NCI-H1694 (cell line): Measurements from ENCODE around the gene MAZ.
A peak's percentile ranks its signal among the peaks of the same experiment; 100 is the strongest.

ENCODE experiments used
- DNase-seq: peaks from one replicate; lab custom pipeline; 2025; lab: John Stamatoyannopoulos, UW

The MAZ gene

DNA sequence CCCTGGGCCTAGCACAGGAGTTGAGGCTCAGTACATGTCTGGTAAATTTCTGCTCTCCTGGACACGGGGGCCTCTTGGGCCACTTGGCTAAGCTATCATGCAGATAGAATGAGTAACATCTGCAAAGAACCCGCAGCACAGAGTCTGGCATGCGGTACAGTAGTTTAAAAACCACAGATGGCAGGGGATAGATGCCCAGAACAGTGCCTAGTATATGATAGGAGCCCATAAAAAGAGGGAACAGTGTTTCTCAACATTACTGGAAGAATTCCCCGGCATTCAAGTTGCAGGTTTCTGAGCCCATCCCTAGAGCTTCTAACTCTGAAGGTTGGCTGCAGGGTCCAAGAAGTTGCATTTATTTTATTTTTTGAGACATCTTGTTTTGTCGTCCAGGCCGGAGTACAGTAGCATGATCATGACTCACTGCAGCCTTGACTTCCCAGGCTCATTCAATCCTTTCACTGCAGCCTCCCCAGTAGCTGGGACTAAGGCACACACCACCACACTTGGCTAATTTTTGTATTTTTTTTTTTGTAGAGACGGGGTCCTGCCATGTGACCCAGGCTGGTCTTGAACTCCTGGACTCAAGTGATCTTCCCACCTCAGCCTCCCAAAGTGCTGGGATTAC is 50.9 kb downstream of the MAZ start:
- peak; percentile 10 for DNase-seq

DNA sequence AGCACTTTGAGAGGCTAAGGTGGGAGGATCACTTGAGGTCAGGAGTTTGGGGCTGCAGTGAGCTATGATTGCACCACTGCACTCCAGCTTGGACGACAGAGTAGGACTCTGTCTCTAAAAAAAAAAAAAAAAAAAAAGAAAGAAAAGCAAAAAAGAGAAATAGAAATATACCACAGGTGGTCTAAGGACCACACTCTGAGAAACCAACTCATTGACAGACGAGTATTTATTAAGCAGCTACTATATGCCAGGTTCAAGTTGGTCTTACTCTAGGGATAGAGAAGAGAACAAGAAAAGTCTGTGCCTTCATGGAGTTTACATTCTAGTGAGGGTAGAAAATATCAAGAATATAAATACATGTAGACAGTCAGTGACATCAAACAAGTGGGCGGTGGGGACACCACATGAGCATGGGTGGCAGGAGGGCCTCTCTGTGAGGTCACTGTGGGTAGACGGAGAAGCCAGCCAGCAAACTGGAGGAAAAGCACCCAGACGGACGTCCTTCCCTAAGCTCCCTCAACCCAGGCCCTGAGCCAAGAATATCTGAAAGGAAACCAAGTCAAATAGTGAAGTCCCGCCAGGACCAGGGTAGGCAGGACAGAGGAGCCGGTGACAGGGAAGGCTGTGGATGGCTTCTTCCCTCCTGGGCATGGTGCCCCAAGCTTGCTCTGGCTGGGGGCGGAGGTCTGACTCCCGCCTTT is 52.0 kb downstream of the MAZ start:
- no peak for DNase-seq

DNA sequence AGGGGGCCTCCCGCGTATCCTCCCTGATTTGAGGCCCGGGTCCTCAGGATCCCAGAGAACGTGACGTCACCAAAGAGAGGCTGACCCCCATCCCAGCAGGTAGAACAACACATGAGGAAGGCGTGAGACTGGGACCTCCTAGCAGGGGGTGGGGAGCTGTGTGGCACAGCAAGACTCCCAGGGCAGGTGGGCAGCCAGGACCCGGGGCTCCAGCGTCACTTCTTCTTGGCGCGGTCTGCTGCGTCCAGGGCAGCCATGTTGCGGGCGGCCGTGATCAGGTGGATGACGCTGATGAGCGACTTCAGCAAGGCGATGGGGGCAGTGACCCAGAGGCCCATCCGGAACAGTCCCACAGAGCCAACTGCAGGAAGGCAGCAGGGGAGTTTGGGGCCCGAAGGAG is 52.6 kb downstream of the MAZ start:
- no peak for DNase-seq

DNA sequence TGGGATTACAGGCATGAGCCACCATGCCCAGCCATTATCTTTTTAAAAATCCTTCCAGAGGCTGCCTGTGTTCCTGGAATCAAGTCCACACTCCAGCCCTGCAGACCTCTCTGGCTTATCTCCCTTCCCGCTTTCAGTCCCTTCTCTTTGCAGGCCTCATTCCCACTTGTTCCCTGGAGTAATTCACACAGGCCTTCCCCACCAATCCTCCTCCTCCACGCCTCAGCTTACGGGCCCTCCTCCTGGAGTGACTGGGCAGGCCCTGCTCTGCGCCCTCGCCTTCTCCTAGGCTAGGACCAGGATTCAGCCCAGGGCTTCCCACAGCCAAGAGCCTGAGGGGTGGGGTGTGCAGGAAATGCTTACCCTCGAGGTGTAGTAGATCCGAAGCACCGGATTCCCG is 53.9 kb downstream of the MAZ start:
- DNase-seq: no peak
